B cell (primary cell): ENCODE data around the gene GPR179. TPM values are rescaled to one million over a fixed set of nuclear protein-coding genes. Genes with fewer than 3 reads are reported as not detected.
"Not testable (repeated sequence)": the region's sequence is repeated elsewhere in the genome, so short reads cannot be mapped to it uniquely, and the experiment has no call there.

Source experiments
- ATAC-seq: fragments of 200-7000 bp; cut with Tn5 transposase; one replicate; pipeline ENCODE4 v1.10.0; 2021; ENCODE audit warnings: low read depth, mild to moderate bottlenecking, moderate number of reproducible peaks, moderate library complexity
- CTCF ChIA-PET: fragments of 350-600 bp; sonication (Branson Sonifier 250); formaldehyde crosslinking; loops from one replicate; lab custom pipeline; 2021; ENCODE audit warnings: antibody characterized with exemption, inconsistent platforms; lab: Charles Lee
- POLR2A ChIA-PET: fragments of 350-600 bp; sonication (Branson Sonifier 250); formaldehyde crosslinking; loops from one replicate; lab custom pipeline; 2021; ENCODE audit warnings: antibody characterized with exemption; lab: Charles Lee
- DNase-seq: peaks from one replicate; pipeline ENCODE4 v3.0.0; 2013
- H2AFZ ChIP-seq: 2 replicates; pipeline ENCODE4 v1.6.1; 2012; ENCODE audit warnings: mild to moderate bottlenecking, low read depth, low read length; ENCODE audit not compliant: insufficient read depth, poor library complexity, severe bottlenecking
- H3K27ac ChIP-seq, 2 donors: 1 replicate in 1 of 2; 2 replicates in 1 of 2; pipeline ENCODE4 v1.5.1; 2012 to 2013; ENCODE audit warnings: low read length in 2 of 2, mild to moderate bottlenecking in 2 of 2, moderate library complexity in 1 of 2
- H3K27me3 ChIP-seq, 4 experiments: fragments of 200-600 bp in 1 of 4; sonication (generic) in 1 of 4; replicated peaks in 1 of 4; 1 replicate in 2 of 4; 2 replicates in 2 of 4; pipeline versions ENCODE4 v1.6.1 to v1.7.0; 2013 to 2016; ENCODE audit warnings: low read length in 3 of 4, mild to moderate bottlenecking in 2 of 4, mixed read lengths in 1 of 4, moderate library complexity in 1 of 4; ENCODE audit not compliant: insufficient read depth in 4 of 4, control insufficient read depth in 3 of 4; ENCODE audit errors: control extremely low read depth in 1 of 4
- H3K36me3 ChIP-seq, 2 experiments: replicated peaks in 1 of 2; 1 replicate in 1 of 2; 2 replicates in 1 of 2; pipeline versions ENCODE4 v1.6.1 to v1.7.1; 2013; ENCODE audit warnings: low read length in 1 of 2; ENCODE audit not compliant: insufficient read depth in 2 of 2, control insufficient read depth in 1 of 2; ENCODE audit errors: control extremely low read depth in 1 of 2, extremely low read depth in 1 of 2
- H3K4me1 ChIP-seq, 2 donors: fragments of 200-600 bp in 1 of 2; sonication (generic) in 1 of 2; 1 replicate in 1 of 2; 2 replicates in 1 of 2; pipeline versions ENCODE4 v1.5.1 to v1.6.1; 2013 to 2017; ENCODE audit warnings: low read length in 2 of 2; ENCODE audit not compliant: control insufficient read depth in 2 of 2, insufficient read depth in 2 of 2
- H3K4me2 ChIP-seq: replicated peaks from 2 replicates; pipeline ENCODE3; 2012; ENCODE audit warnings: mild to moderate bottlenecking, low read depth, low read length; ENCODE audit not compliant: poor library complexity, severe bottlenecking
- H3K4me3 ChIP-seq, 5 experiments: fragments of 200-600 bp in 1 of 5; sonication (generic) in 1 of 5; 1 replicate in 3 of 5; 2 replicates in 2 of 5; pipeline versions ENCODE4 v1.5.1 to v1.7.0; 2011 to 2016; ENCODE audit warnings: low read length in 4 of 5, mild to moderate bottlenecking in 4 of 5, low read depth in 2 of 5, control low read depth in 1 of 5, moderate library complexity in 1 of 5; ENCODE audit not compliant: insufficient read depth in 1 of 5; ENCODE audit errors: control extremely low read depth in 1 of 5, extremely low read depth in 1 of 5
- H3K79me2 ChIP-seq: fragments of 200-600 bp; sonication (generic); one replicate; pipeline ENCODE4 v1.6.0; 2016; ENCODE audit warnings: low read length; ENCODE audit not compliant: control insufficient read depth, insufficient read depth
- H3K9ac ChIP-seq: fragments of 200-600 bp; sonication (generic); 2 replicates; pipeline ENCODE4 v1.6.1; 2017; ENCODE audit warnings: mild to moderate bottlenecking, low read length, moderate library complexity
- H3K9me3 ChIP-seq, 3 donors: one replicate each; pipeline versions ENCODE4 v1.6.1 to v1.7.1; 2013; ENCODE audit warnings: low read length in 2 of 3; ENCODE audit not compliant: control insufficient read depth in 2 of 3, insufficient read depth in 1 of 3; ENCODE audit errors: control extremely low read depth in 1 of 3
- H4K20me1 ChIP-seq: 2 replicates; pipeline ENCODE4 v1.6.0; 2012; ENCODE audit warnings: mild to moderate bottlenecking, low read length; ENCODE audit not compliant: insufficient read depth, control insufficient read depth, poor library complexity, severe bottlenecking
- H3K27ac Mint-ChIP-seq: one replicate; pipeline ENCODE4 v1.8.0; 2021; ENCODE audit warnings: mixed read lengths
- H3K27me3 Mint-ChIP-seq: one replicate; pipeline ENCODE4 v1.8.0; 2021; ENCODE audit warnings: mixed read lengths
- H3K4me1 Mint-ChIP-seq: one replicate; pipeline ENCODE4 v1.8.0; 2021; ENCODE audit warnings: mixed read lengths
- H3K4me3 Mint-ChIP-seq: one replicate; pipeline ENCODE4 v1.8.0; 2021; ENCODE audit warnings: mixed read lengths
- H3K9me3 Mint-ChIP-seq: one replicate; pipeline ENCODE4 v1.8.0; 2022; ENCODE audit warnings: mixed read lengths; ENCODE audit not compliant: insufficient read depth
- EZH2 ChIP-seq: IDR thresholded peaks from 2 replicates; pipeline ENCODE4 v1.6.1; 2012; ENCODE audit warnings: borderline replicate concordance, low read depth, mild to moderate bottlenecking, moderate library complexity, low read length; ENCODE audit not compliant: insufficient read depth, poor library complexity, severe bottlenecking
- WGBS: methylation state at CpG from one replicate; pipeline ENCODE4 v1.1.5; 2013; ENCODE audit warnings: missing lambda C conversion rate; ENCODE audit not compliant: insufficient coverage; 5-methylcytosine and 5-hydroxymethylcytosine counted together
- intact Hi-C: fragments of 100-400 bp; cut with micrococcal nuclease; formaldehyde crosslinking; loops from one replicate; pipeline ENCODE4 v1.10.0; 2022
- polyA plus RNA-seq: library from polyadenylated mRNA; depleted of rRNA; stranded (reverse); fragments of >200 nt; gene quantifications from 2 replicates; pipeline ENCODE4 v1.2.3, GENCODE V29; 2012
- total RNA-seq, 2 donors: library from RNA; stranded (reverse); fragments of 120-200 nt in 1 of 2; gene quantifications; 1 replicate in 1 of 2; 2 replicates in 1 of 2; pipeline versions ENCODE4 v1.2.3 to v1.2.4, GENCODE V29; 2013 to 2022
- TF ChIP-seq, protein P1 (sequence below): fragments of 200-600 bp; IDR thresholded peaks from one replicate; pipeline ENCODE4 v1.8.0; 2022; ENCODE audit warnings: antibody characterized with exemption, mild to moderate bottlenecking

Gene GPR179
- total and polyA plus RNA-seq, 2 donors (not counting 1 experiment from before 2014, with no cell fraction given), result 0.01 TPM; not detected in 1

GRCh38 chr17:38315497-38315896 lies 28.3 kb downstream of the GPR179 start:
- WGBS, result no CpG with 5 or more reads among the region's 3 CpGs
- TF ChIP-seq, protein P1, sequence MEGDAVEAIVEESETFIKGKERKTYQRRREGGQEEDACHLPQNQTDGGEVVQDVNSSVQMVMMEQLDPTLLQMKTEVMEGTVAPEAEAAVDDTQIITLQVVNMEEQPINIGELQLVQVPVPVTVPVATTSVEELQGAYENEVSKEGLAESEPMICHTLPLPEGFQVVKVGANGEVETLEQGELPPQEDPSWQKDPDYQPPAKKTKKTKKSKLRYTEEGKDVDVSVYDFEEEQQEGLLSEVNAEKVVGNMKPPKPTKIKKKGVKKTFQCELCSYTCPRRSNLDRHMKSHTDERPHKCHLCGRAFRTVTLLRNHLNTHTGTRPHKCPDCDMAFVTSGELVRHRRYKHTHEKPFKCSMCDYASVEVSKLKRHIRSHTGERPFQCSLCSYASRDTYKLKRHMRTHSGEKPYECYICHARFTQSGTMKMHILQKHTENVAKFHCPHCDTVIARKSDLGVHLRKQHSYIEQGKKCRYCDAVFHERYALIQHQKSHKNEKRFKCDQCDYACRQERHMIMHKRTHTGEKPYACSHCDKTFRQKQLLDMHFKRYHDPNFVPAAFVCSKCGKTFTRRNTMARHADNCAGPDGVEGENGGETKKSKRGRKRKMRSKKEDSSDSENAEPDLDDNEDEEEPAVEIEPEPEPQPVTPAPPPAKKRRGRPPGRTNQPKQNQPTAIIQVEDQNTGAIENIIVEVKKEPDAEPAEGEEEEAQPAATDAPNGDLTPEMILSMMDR, result no peak
- no peak for TF ChIP-seq EZH2
- H2AFZ ChIP-seq, result no peak overlapping the region
- ATAC-seq, result no peak
- Mint-ChIP-seq H3K27ac (no peak overlapping the region), H3K4me1 (no peaks in the 10 kb centered on the region), H3K4me3 (no peak overlapping the region), H3K27me3 (no peaks in the 10 kb centered on the region), H3K9me3 (no peaks in the 10 kb centered on the region)
- no peaks in the 10 kb centered on the region for H3K27me3 ChIP-seq
- H3K4me2 ChIP-seq, result no peak overlapping the region
- CTCF ChIA-PET, result interaction anchor here (0.7 kb wide), 1 partner anchor 9 kb away, joined by 4 read pairs; no protein-coding TSS in a partner anchor
- no peaks in the 10 kb centered on the region for H3K79me2 ChIP-seq
- peaks cover 1 to 10% of the 10 kb centered on the region in 2 experiments for H3K36me3 ChIP-seq
- no peak overlapping the region for H3K27ac ChIP-seq
- POLR2A ChIA-PET, result no interaction called here
- no peaks in the 10 kb centered on the region for H3K4me1 ChIP-seq
- intact Hi-C loops, result no loop called here
- H4K20me1 ChIP-seq, result no peaks in the 10 kb centered on the region
- no peaks in the 10 kb centered on the region for H3K9me3 ChIP-seq
- no peak overlapping the region for H3K4me3 ChIP-seq
- H3K9ac ChIP-seq, result no peak overlapping the region
- DNase-seq, result no peak

GRCh38 chr17:38296834-38297517 lies 46.8 kb downstream of the GPR179 start, which contains the start of gene MRPL45:
Gene MRPL45 (plus strand): TSS chr17:38297168. CDS start chr17:38297184, 16 bp downstream.
- peak within 1 kb of the TSS; percentile 91 for H3K4me3 Mint-ChIP-seq
- peak within 1 kb of the TSS; percentile 84 for H2AFZ ChIP-seq

GRCh38 chr17:38295602-38296365 lies 48.0 kb downstream of the GPR179 start:
- H3K36me3 ChIP-seq, POLR2A ChIA-PET, H3K27ac ChIP-seq, H3K9me3 ChIP-seq, H3K4me2 ChIP-seq, H3K27me3 Mint-ChIP-seq, CTCF ChIA-PET, H3K27me3 ChIP-seq, ATAC-seq, H4K20me1 ChIP-seq, intact Hi-C loops, H3K79me2 ChIP-seq, H3K4me1 ChIP-seq, H3K9me3 Mint-ChIP-seq: not testable (repeated sequence)
- H3K4me3 Mint-ChIP-seq, result peak overlapping the region; percentile 64
- DNase-seq, result peak; percentile 19
- peak overlapping the region; percentile 51 for H2AFZ ChIP-seq
- peak overlapping the region; percentile 61 for H3K9ac ChIP-seq
- peak overlapping the region; percentile 3 for H3K27ac Mint-ChIP-seq
- peak overlapping the region in 1 of 5 experiments; percentile 64 for H3K4me3 ChIP-seq
- 100% methylated on average over 6 of the region's 21 CpGs for WGBS
- peaks cover 13% of the 10 kb centered on the region for H3K4me1 Mint-ChIP-seq

More at GRCh38 chr17:38296834-38297517, 46.8 kb downstream of the GPR179 start, which contains the start of gene MRPL45:
- H3K27me3 Mint-ChIP-seq, H3K9me3 Mint-ChIP-seq, intact Hi-C loops, H3K79me2 ChIP-seq, H4K20me1 ChIP-seq, H3K27me3 ChIP-seq, H3K9me3 ChIP-seq, H3K4me1 ChIP-seq, H3K36me3 ChIP-seq, POLR2A ChIA-PET, CTCF ChIA-PET: not testable (repeated sequence)
- Histone ChIP-seq H3K27ac (peak within 1 kb of the TSS; percentile 67 to 79), H3K4me3 (peak within 1 kb of the TSS in 4 of 5 experiments; percentile 46 to 64 (median 56)), H3K9ac (peak within 1 kb of the TSS; percentile 61), H3K4me2 (peak within 1 kb of the TSS; percentile 49)
- WGBS, result under 1% methylated on average over 32 of the region's 48 CpGs
- Mint-ChIP-seq H3K4me1 (peaks cover 13% of the 10 kb centered on the region), H3K27ac (peak within 1 kb of the TSS; percentile 95)
- DNase-seq (peak; percentile 96), ATAC-seq (peak; percentile 89)
